Epithelial cell of proximal tubule (primary cell): Measurements from ENCODE around the gene KIAA2012. TPM values are rescaled to one million over a fixed set of nuclear protein-coding genes. Genes with fewer than 3 reads are reported as not detected.

ENCODE experiments used
- DNase-seq: peaks from one replicate; pipeline ENCODE4 v3.0.0-alpha.2; 2011; ENCODE audit warnings: low read depth
- H3K4me3 ChIP-seq: 2 replicates; pipeline ENCODE4 v1.5.1; 2011; ENCODE audit warnings: low read depth, mild to moderate bottlenecking, low read length
- CTCF ChIP-seq: conservative IDR thresholded peaks from 2 replicates; pipeline ENCODE4 v1.5.1; 2012; ENCODE audit warnings: low read depth, mild to moderate bottlenecking, low read length
- total RNA-seq: library from RNA; depleted of rRNA; stranded (reverse); fragments of >200 nt; gene quantifications from 2 replicates; pipeline ENCODE4 v1.2.3, GENCODE V29; 2015

Gene KIAA2012
- total RNA-seq, 1 donor from 2014 or later: not detected

GRCh38 chr2:202071107-202071506, 1.9 kb upstream of the KIAA2012 start:
- TF ChIP-seq CTCF: no peak
- no peak overlapping the region for H3K4me3 ChIP-seq
- no peak for DNase-seq

GRCh38 chr2:202072226-202072625, 829 bp upstream of the KIAA2012 start:
- TF ChIP-seq CTCF: peak; percentile 53
- DNase-seq: no peak
- no peak overlapping the region for H3K4me3 ChIP-seq

GRCh38 chr2:202074324-202074723, 1.3 kb downstream of the KIAA2012 start:
- no peak for TF ChIP-seq CTCF
- no peak overlapping the region for H3K4me3 ChIP-seq
- no peak for DNase-seq

DNA sequence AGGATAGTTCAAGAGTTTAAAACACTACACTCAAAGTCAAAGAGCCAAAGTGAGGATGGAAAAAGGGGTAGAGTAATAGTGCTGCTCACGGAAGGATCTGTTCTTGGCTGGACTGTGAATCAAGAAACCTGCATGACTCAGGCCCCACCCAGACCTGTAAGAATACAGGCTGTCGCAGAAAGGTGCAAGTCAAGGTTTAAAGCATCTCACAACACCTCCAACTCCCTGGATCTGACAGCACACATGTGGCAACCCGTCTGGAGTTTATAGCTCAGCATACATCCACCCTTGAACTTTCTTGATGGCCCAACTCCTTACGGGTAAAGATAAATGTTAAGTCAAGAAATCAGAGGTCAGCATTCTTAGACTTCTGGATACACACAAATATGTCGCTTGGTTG, 6.3 kb downstream of the KIAA2012 start:
- DNase-seq: no peak
- no peak overlapping the region for H3K4me3 ChIP-seq
- TF ChIP-seq CTCF: no peak

DNA sequence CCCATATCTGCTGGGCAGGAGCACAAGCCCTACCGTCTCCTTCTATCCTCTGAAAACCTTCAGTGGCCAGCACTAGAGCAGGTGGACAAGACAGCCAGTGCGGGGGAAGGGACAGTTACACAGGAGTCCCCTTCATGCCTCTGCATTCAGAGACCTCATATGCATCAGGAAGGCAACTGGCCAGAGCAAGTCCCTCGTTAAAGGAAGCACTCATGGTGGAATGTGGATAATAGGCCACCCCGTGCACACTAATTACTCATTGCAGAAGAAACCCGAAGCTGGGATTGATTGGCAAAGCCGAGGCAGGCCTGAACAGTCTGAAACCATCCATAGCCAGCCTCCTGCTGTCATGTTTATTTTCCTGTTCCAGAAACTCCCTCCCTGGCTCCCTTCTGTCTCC, 11.2 kb downstream of the KIAA2012 start:
- H3K4me3 ChIP-seq: no peak overlapping the region
- no peak for DNase-seq
- no peak for TF ChIP-seq CTCF

DNA sequence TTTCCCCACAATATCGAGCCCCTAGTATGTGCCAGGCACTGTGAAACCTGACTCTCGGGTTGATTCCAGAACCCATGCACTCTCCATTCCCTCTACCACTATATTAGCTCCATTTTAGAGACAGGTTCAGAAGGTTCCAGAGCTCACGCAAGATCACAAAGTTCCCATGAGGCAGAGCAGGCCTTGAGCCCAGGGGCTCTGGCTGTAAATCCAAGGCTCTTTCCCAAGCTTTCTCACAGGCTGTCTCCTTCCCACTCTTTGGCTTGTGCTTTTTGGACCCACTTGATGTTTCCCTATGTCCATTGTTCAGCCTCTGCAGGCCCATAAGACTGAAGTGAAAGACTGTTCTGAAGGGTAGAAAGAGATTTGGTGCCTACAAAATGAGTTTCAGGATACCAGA, 15.7 kb downstream of the KIAA2012 start:
- no peak for TF ChIP-seq CTCF
- no peak for DNase-seq
- no peak overlapping the region for H3K4me3 ChIP-seq

DNA sequence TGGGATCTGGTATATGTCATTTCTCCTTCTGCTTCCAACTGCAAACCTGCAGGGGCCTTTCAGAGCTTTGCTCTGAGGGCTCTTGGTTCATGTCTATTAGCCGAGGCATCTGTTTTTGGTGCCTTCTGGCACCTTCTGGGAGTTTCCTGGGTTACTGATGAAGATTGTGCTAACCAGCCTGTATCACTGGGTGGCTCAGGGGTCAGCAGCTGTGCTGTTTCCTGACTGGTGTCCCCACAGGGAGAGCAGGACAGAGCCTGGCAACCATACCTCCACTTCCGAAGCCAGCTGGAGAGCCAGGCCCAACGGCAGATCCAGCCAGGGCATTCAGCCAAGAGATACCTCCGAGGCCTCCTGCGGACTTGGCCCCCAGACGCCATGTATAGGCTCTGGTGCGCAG, 17.5 kb downstream of the KIAA2012 start:
- TF ChIP-seq CTCF: no peak
- DNase-seq: no peak
- H3K4me3 ChIP-seq: no peak overlapping the region
